Mesenchymal stem cell (in vitro differentiated cells and primary cell): ENCODE results near the gene EXOC1L.

Source experiments
- DNase-seq: peaks from one replicate; pipeline ENCODE4 v3.0.0-alpha.2; 2013
- H2AFZ ChIP-seq: one replicate; pipeline ENCODE4 v1.6.1; 2013; ENCODE audit warnings: low read depth, mild to moderate bottlenecking, control low read depth, inconsistent platforms, low read length, moderate library complexity
- H2AK5ac ChIP-seq: 2 replicates; pipeline ENCODE4 v1.6.1; 2013; ENCODE audit warnings: low read length, moderate library complexity, mild to moderate bottlenecking, inconsistent platforms; ENCODE audit not compliant: severe bottlenecking
- H2BK120ac ChIP-seq: one replicate; pipeline ENCODE4 v1.6.1; 2013; ENCODE audit warnings: low read depth, mild to moderate bottlenecking, inconsistent platforms, low read length, moderate library complexity
- H2BK12ac ChIP-seq, 2 experiments: one replicate each; pipeline ENCODE4 v1.6.1; 2013; ENCODE audit warnings: inconsistent platforms in 2 of 2, low read length in 2 of 2, mild to moderate bottlenecking in 2 of 2, moderate library complexity in 2 of 2, control low read depth in 1 of 2
- H2BK15ac ChIP-seq: one replicate; pipeline ENCODE4 v1.6.1; 2013; ENCODE audit warnings: mild to moderate bottlenecking, low read depth, inconsistent platforms; ENCODE audit not compliant: poor library complexity, severe bottlenecking
- H2BK5ac ChIP-seq: 2 replicates; pipeline ENCODE4 v1.6.1; 2013; ENCODE audit warnings: low read depth, mild to moderate bottlenecking, low read length, control low read depth, inconsistent platforms; ENCODE audit not compliant: poor library complexity, severe bottlenecking
- H3K14ac ChIP-seq, 2 experiments: one replicate each; pipeline ENCODE4 v1.6.1; 2013; ENCODE audit warnings: inconsistent platforms in 2 of 2, low read length in 2 of 2, control low read depth in 1 of 2, mild to moderate bottlenecking in 1 of 2, moderate library complexity in 1 of 2
- H3K18ac ChIP-seq, 2 experiments: one replicate each; pipeline ENCODE4 v1.6.1; 2013; ENCODE audit warnings: inconsistent platforms in 2 of 2, low read length in 2 of 2, control low read depth in 1 of 2, low read depth in 1 of 2, mild to moderate bottlenecking in 1 of 2
- H3K23ac ChIP-seq, 2 experiments: one replicate each; pipeline ENCODE4 v1.6.1; 2013; ENCODE audit warnings: inconsistent platforms in 2 of 2, low read length in 2 of 2, mild to moderate bottlenecking in 2 of 2, moderate library complexity in 2 of 2, control low read depth in 1 of 2
- H3K27ac ChIP-seq: 2 replicates; pipeline ENCODE4 v1.5.1; 2013; ENCODE audit warnings: mild to moderate bottlenecking, moderate library complexity, low read length, control low read depth, inconsistent platforms; ENCODE audit not compliant: poor library complexity, severe bottlenecking
- H3K27me3 ChIP-seq, 2 experiments: 2 replicates each; pipeline versions ENCODE4 v1.6.1 to v1.7.0; 2013; ENCODE audit warnings: low read length in 2 of 2, mild to moderate bottlenecking in 2 of 2, moderate library complexity in 2 of 2, control low read depth in 1 of 2, inconsistent platforms in 1 of 2; ENCODE audit not compliant: control insufficient read depth in 1 of 2, insufficient read depth in 1 of 2
- H3K36me3 ChIP-seq, 2 experiments: 2 replicates each; pipeline versions ENCODE4 v1.6.1 to v1.7.0; 2013; ENCODE audit warnings: low read length in 2 of 2, control low read depth in 1 of 2, inconsistent platforms in 1 of 2, low read depth in 1 of 2, mild to moderate bottlenecking in 1 of 2; ENCODE audit not compliant: insufficient read depth in 2 of 2, control insufficient read depth in 1 of 2
- H3K4ac ChIP-seq, 2 experiments: one replicate each; pipeline ENCODE4 v1.6.1; 2013; ENCODE audit warnings: inconsistent platforms in 2 of 2, low read length in 2 of 2, mild to moderate bottlenecking in 2 of 2, moderate library complexity in 2 of 2, control low read depth in 1 of 2, low read depth in 1 of 2
- H3K4me1 ChIP-seq: 2 replicates; pipeline ENCODE4 v1.6.1; 2013; ENCODE audit warnings: low read depth, low read length, control low read depth; ENCODE audit not compliant: control insufficient read depth, insufficient read depth
- H3K4me2 ChIP-seq: 2 replicates; pipeline ENCODE4 v1.6.1; 2013; ENCODE audit warnings: low read length, mild to moderate bottlenecking, inconsistent platforms; ENCODE audit not compliant: poor library complexity, severe bottlenecking
- H3K4me3 ChIP-seq, 2 experiments: 2 replicates each; pipeline versions ENCODE4 v1.5.1 to v1.7.0; 2013; ENCODE audit warnings: low read length in 2 of 2, mild to moderate bottlenecking in 2 of 2, control low read depth in 1 of 2, low read depth in 1 of 2; ENCODE audit not compliant: insufficient read depth in 1 of 2
- H3K79me1 ChIP-seq: replicated peaks from 2 replicates; pipeline ENCODE4 v1.6.1; 2013; ENCODE audit warnings: mild to moderate bottlenecking, control low read depth, low read length, inconsistent platforms; ENCODE audit not compliant: poor library complexity, severe bottlenecking
- H3K9ac ChIP-seq: 2 replicates; pipeline ENCODE4 v1.7.0; 2013; ENCODE audit warnings: mild to moderate bottlenecking, low read length, moderate library complexity
- H3K9me3 ChIP-seq: 2 replicates; pipeline ENCODE4 v1.7.0; 2013; ENCODE audit warnings: mild to moderate bottlenecking, low read length; ENCODE audit not compliant: control insufficient read depth
- H4K8ac ChIP-seq: one replicate; pipeline ENCODE4 v1.6.1; 2013; ENCODE audit warnings: inconsistent platforms, mild to moderate bottlenecking, low read length, moderate library complexity
- H4K91ac ChIP-seq: one replicate; pipeline ENCODE4 v1.6.1; 2013; ENCODE audit warnings: mild to moderate bottlenecking, low read length, inconsistent platforms
- WGBS: methylation state at CpG from one replicate; pipeline ENCODE4 v1.1.7; 2013; ENCODE audit warnings: mixed read lengths; 5-methylcytosine and 5-hydroxymethylcytosine counted together

Gene EXOC1L

GRCh38 chr4:55822329-55822728, 2.7 kb downstream of the EXOC1L start:
- no peak overlapping the region for H2AFZ ChIP-seq
- H3K27ac ChIP-seq: no peak overlapping the region
- H2AK5ac ChIP-seq: no peak overlapping the region
- no peak overlapping the region for H3K14ac ChIP-seq
- no peaks in the 10 kb centered on the region for H3K36me3 ChIP-seq
- no peak overlapping the region for H3K18ac ChIP-seq
- H3K27me3 ChIP-seq: peaks cover 0 to 6% of the 10 kb centered on the region in 2 experiments
- 90% methylated on average over 1 of the region's 3 CpGs for WGBS
- no peak overlapping the region for H2BK12ac ChIP-seq
- no peak overlapping the region for H3K9ac ChIP-seq
- no peak overlapping the region for H2BK120ac ChIP-seq
- no peak overlapping the region for H3K4me2 ChIP-seq
- no peaks in the 10 kb centered on the region for H3K9me3 ChIP-seq
- H4K91ac ChIP-seq: no peak overlapping the region
- H3K79me1 ChIP-seq: no peaks in the 10 kb centered on the region
- H4K8ac ChIP-seq: no peak overlapping the region
- no peak overlapping the region for H2BK15ac ChIP-seq
- no peak overlapping the region for H3K4ac ChIP-seq
- H3K23ac ChIP-seq: no peak overlapping the region
- H2BK5ac ChIP-seq: no peak overlapping the region
- H3K4me3 ChIP-seq: no peak overlapping the region
- H3K4me1 ChIP-seq: peaks cover 3% of the 10 kb centered on the region
- no peak for DNase-seq

GRCh38 chr4:55824865-55825264, 5.3 kb downstream of the EXOC1L start:
- Histone ChIP-seq H4K91ac (no peak overlapping the region), H2BK12ac (no peak overlapping the region), H3K4me3 (no peak overlapping the region), H2AFZ (no peak overlapping the region), H3K4me1 (no peaks in the 10 kb centered on the region), H3K23ac (no peak overlapping the region), H3K27me3 (peaks cover 6 to 16% of the 10 kb centered on the region in 2 experiments), H3K18ac (no peak overlapping the region), H2BK15ac (no peak overlapping the region), H3K4me2 (no peak overlapping the region), H3K9ac (no peak overlapping the region), H3K27ac (no peak overlapping the region), H3K36me3 (no peaks in the 10 kb centered on the region), H2BK120ac (no peak overlapping the region), H3K4ac (no peak overlapping the region), H2BK5ac (no peak overlapping the region), H3K9me3 (no peaks in the 10 kb centered on the region), H3K14ac (no peak overlapping the region), H3K79me1 (no peaks in the 10 kb centered on the region), H2AK5ac (no peak overlapping the region), H4K8ac (no peak overlapping the region)
- 45% methylated on average over 1 of the region's 2 CpGs for WGBS
- DNase-seq: no peak

- Histone ChIP-seq H4K91ac (no peak overlapping the region), H2BK5ac (no peak overlapping the region), H2AK5ac (no peak overlapping the region), H4K8ac (no peak overlapping the region), H3K9me3 (no peaks in the 10 kb centered on the region), H3K18ac (no peak overlapping the region), H2BK120ac (no peak overlapping the region), H3K27me3 (peaks cover 9 to 29% of the 10 kb centered on the region in 2 experiments), H2BK15ac (no peak overlapping the region), H3K4me2 (no peak overlapping the region), H2BK12ac (no peak overlapping the region), H3K9ac (no peak overlapping the region), H3K4ac (no peak overlapping the region), H3K27ac (no peak overlapping the region), H3K36me3 (no peaks in the 10 kb centered on the region), H3K4me1 (no peaks in the 10 kb centered on the region), H2AFZ (no peak overlapping the region), H3K4me3 (no peak overlapping the region), H3K14ac (no peak overlapping the region), H3K23ac (no peak overlapping the region), H3K79me1 (no peaks in the 10 kb centered on the region)
- DNase-seq: no peak
These were observed 7.4 kb downstream of the EXOC1L start for GRCh38 chr4:55826986-55827385.

- Histone ChIP-seq H3K4me2 (no peak overlapping the region), H3K27me3 (peaks cover 9 to 29% of the 10 kb centered on the region in 2 experiments), H4K8ac (no peak overlapping the region), H2BK12ac (no peak overlapping the region), H4K91ac (no peak overlapping the region), H3K4me1 (no peaks in the 10 kb centered on the region), H2BK15ac (no peak overlapping the region), H2BK5ac (no peak overlapping the region), H3K9me3 (no peaks in the 10 kb centered on the region), H2BK120ac (no peak overlapping the region), H3K23ac (no peak overlapping the region), H3K36me3 (no peaks in the 10 kb centered on the region), H2AK5ac (no peak overlapping the region), H3K4me3 (no peak overlapping the region), H3K79me1 (no peaks in the 10 kb centered on the region), H3K27ac (no peak overlapping the region), H3K4ac (no peak overlapping the region), H2AFZ (no peak overlapping the region), H3K18ac (no peak overlapping the region), H3K9ac (no peak overlapping the region), H3K14ac (no peak overlapping the region)
- WGBS: 33% methylated on average over 2 of the region's 2 CpGs
- no peak for DNase-seq
These were observed 8.0 kb downstream of the EXOC1L start for GRCh38 chr4:55827582-55827981.
